Cardiac septum (tissue), 1 donor: ENCODE results near the gene STK11IP. TPM values are rescaled to one million over a fixed set of nuclear protein-coding genes. Genes with fewer than 3 reads are reported as not detected.

Source experiments
- DNase-seq: peaks from one replicate; pipeline ENCODE4 v3.0.0-alpha.2; 2020; ENCODE audit warnings: low spot score
- intact Hi-C: fragments of 100-400 bp; cut with DNase I; formaldehyde crosslinking; loops from one replicate; pipeline ENCODE4 v1.14.0; 2022
- long read RNA-seq: library from polyadenylated mRNA; unstranded; transcript quantifications from one replicate; pipeline ENCODE4 v2.0.0, GENCODE V29; 2021
- total RNA-seq: library from RNA; stranded (reverse); fragmentation: NEBNext Ultra II Directional; extraction: Animal tissue kit (Norgen Biotek cat#: 25700); gene quantifications from one replicate; pipeline ENCODE4 v1.2.1, GENCODE V29; 2021
- donor health status: DM: no; HTN: no; CAD: no.

The STK11IP gene
- total RNA-seq, result 20.2 TPM
- long read RNA-seq, partial matches to known transcripts, result 9 of 18 reads
- long read RNA-seq, other reads (novel, unspliced or antisense), result 5 of 18 reads

- intact Hi-C loops, result loop anchor here (2.0 kb wide), 2 partner anchors 27 to 55 kb away; partner anchors contain the start of genes CHPF and OBSL1
- peak; percentile 97 for DNase-seq
Observed at GRCh38 chr2:219597552-219598307, at the start of gene STK11IP. Gene STK11IP (plus strand): TSS chr2:219597857. CDS start chr2:219598120, 263 bp downstream.

- intact Hi-C loops, result no loop called here
Observed at GRCh38 chr2:219548990-219549389, 48.7 kb upstream of the STK11IP start.

GRCh38 chr2:219549619-219550018 is 48.0 kb upstream of the STK11IP start:
- intact Hi-C loops, result no loop called here
- DNase-seq, result no peak

More at GRCh38 chr2:219548990-219549389, 48.7 kb upstream of the STK11IP start:
- DNase-seq, result no peak

GRCh38 chr2:219551441-219552381 is 45.9 kb upstream of the STK11IP start:
- no peak for DNase-seq
- intact Hi-C loops, result no loop called here

- intact Hi-C loops, result no loop called here
- DNase-seq, result peak; percentile 84
Observed at GRCh38 chr2:219552382-219553167, 45.1 kb upstream of the STK11IP start.

- DNase-seq, result no peak
- intact Hi-C loops, result no loop called here
Observed at GRCh38 chr2:219553168-219553417, 44.6 kb upstream of the STK11IP start.

- intact Hi-C loops, result no loop called here
- no peak for DNase-seq
Observed at GRCh38 chr2:219553463-219553963, 44.1 kb upstream of the STK11IP start.

GRCh38 chr2:219554350-219554749 is 43.3 kb upstream of the STK11IP start:
- intact Hi-C loops, result no loop called here
- DNase-seq, result no peak

- DNase-seq, result no peak
- intact Hi-C loops, result no loop called here
Observed at GRCh38 chr2:219555956-219556355, 41.7 kb upstream of the STK11IP start.

- no peak for DNase-seq
- intact Hi-C loops, result no loop called here
Observed at GRCh38 chr2:219556413-219556812, 41.2 kb upstream of the STK11IP start.

- no peak for DNase-seq
- intact Hi-C loops, result no loop called here
Observed at GRCh38 chr2:219557320-219557719, 40.3 kb upstream of the STK11IP start.

GRCh38 chr2:219557791-219558785 is 39.6 kb upstream of the STK11IP start:
- DNase-seq, result no peak
- intact Hi-C loops, result no loop called here

GRCh38 chr2:219559156-219559915 is 38.3 kb upstream of the STK11IP start:
- DNase-seq, result no peak
- intact Hi-C loops, result no loop called here

- no peak for DNase-seq
- intact Hi-C loops, result loop anchor here (5.0 kb wide), 1 partner anchor 42 kb away; no protein-coding TSS in a partner anchor
Observed at GRCh38 chr2:219560037-219560892, 37.4 kb upstream of the STK11IP start.

GRCh38 chr2:219560893-219561178 is 36.8 kb upstream of the STK11IP start:
- intact Hi-C loops, result loop anchor here (5.0 kb wide), 1 partner anchor 41 kb away; no protein-coding TSS in a partner anchor

GRCh38 chr2:219561179-219562048 is 36.2 kb upstream of the STK11IP start:
- intact Hi-C loops, result loop anchor here (5.0 kb wide), 1 partner anchor 41 kb away; no protein-coding TSS in a partner anchor
- DNase-seq, result peak; percentile 66

More at GRCh38 chr2:219560893-219561178, 36.8 kb upstream of the STK11IP start:
- DNase-seq, result no peak
